OCI-LY7 (cell line): Measurements from ENCODE around the gene ABCB9. TPM values are rescaled to one million over a fixed set of nuclear protein-coding genes. Genes with fewer than 3 reads are reported as not detected.

Experiments
- BruUV-seq: library from RNA; stranded (reverse); fragments of 400-500 nt; replicated peaks from 2 replicates; lab custom pipeline; 2021; lab: Mats Ljungman, UMichigan
- CTCF ChIA-PET: fragments of 300-600 bp; sonication (Branson Sonifier 250); formaldehyde crosslinking; loops from one replicate; lab custom pipeline; 2022; ENCODE audit warnings: antibody characterized with exemption; ENCODE audit not compliant: unreplicated experiment; lab: Charles Lee
- POLR2A ChIA-PET: fragments of 300-600 bp; sonication (Branson Sonifier 250); formaldehyde crosslinking; loops from one replicate; lab custom pipeline; 2022; ENCODE audit warnings: antibody characterized with exemption; lab: Charles Lee
- DNase-seq: peaks from one replicate; pipeline ENCODE4 v3.0.0-alpha.2; 2015; ENCODE audit warnings: low spot score
- H2AFZ ChIP-seq: fragments of 200-600 bp; sonication (generic), shearing (Covaris generic); 2 replicates; pipeline ENCODE4 v1.6.1; 2014; ENCODE audit warnings: mild to moderate bottlenecking, antibody characterized with exemption, low read length, moderate library complexity
- H3K27ac ChIP-seq: fragments of 200-600 bp; sonication (generic); 2 replicates; pipeline ENCODE4 v1.5.1; 2014; ENCODE audit warnings: mixed run types, low read depth, mild to moderate bottlenecking, moderate library complexity, low read length, inconsistent platforms; ENCODE audit not compliant: poor library complexity, severe bottlenecking
- H3K36me3 ChIP-seq: fragments of 200-600 bp; sonication (generic); 2 replicates; pipeline ENCODE4 v1.6.1; 2014; ENCODE audit warnings: mild to moderate bottlenecking, antibody characterized with exemption, low read length, moderate library complexity, mixed read lengths; ENCODE audit not compliant: insufficient read depth
- H3K4me1 ChIP-seq: fragments of 200-600 bp; sonication (generic); 2 replicates; pipeline ENCODE4 v1.5.1; 2014; ENCODE audit warnings: mild to moderate bottlenecking, low read length; ENCODE audit not compliant: insufficient read depth, poor library complexity, severe bottlenecking
- H3K4me2 ChIP-seq: fragments of 200-600 bp; sonication (generic); 2 replicates; pipeline ENCODE4 v1.6.1; 2014; ENCODE audit warnings: mild to moderate bottlenecking, low read length
- H3K4me3 ChIP-seq: fragments of 200-600 bp; sonication (generic); 2 replicates; pipeline ENCODE4 v1.5.1; 2014; ENCODE audit warnings: mild to moderate bottlenecking, low read depth, low read length; ENCODE audit not compliant: poor library complexity, severe bottlenecking
- H3K79me2 ChIP-seq: fragments of 200-600 bp; sonication (generic); 2 replicates; pipeline ENCODE4 v1.6.1; 2016; ENCODE audit warnings: low read depth, mild to moderate bottlenecking, low read length, moderate library complexity, mixed read lengths; ENCODE audit not compliant: insufficient read depth
- H3K9me2 ChIP-seq: fragments of 200-600 bp; sonication (generic); 2 replicates; pipeline ENCODE4 v1.6.1; 2016; ENCODE audit warnings: mild to moderate bottlenecking, low read length, mixed read lengths; ENCODE audit not compliant: insufficient read depth
- H3K9me3 ChIP-seq: fragments of 200-600 bp; sonication (generic); 2 replicates; pipeline ENCODE4 v1.6.1; 2014; ENCODE audit warnings: mild to moderate bottlenecking, mixed run types, low read length, mixed read lengths
- H4K20me1 ChIP-seq: fragments of 200-600 bp; sonication (generic); 2 replicates; pipeline ENCODE4 v1.6.1; 2014; ENCODE audit warnings: mild to moderate bottlenecking, antibody characterized with exemption, low read length, moderate library complexity, mixed read lengths; ENCODE audit not compliant: insufficient read depth
- EZH2phosphoT487 ChIP-seq: fragments of 200-600 bp; sonication (generic); IDR thresholded peaks from 2 replicates; pipeline ENCODE4 v1.6.1; 2018; ENCODE audit warnings: low read depth, borderline replicate concordance, mild to moderate bottlenecking, mixed run types, antibody characterized with exemption, low read length, moderate library complexity, mixed read lengths
- intact Hi-C: fragments of 100-400 bp; cut with micrococcal nuclease; formaldehyde crosslinking; loops from one replicate; pipeline ENCODE4 v1.10.0; 2022; ENCODE audit not compliant: unreplicated experiment
- total RNA-seq, 2 experiments: library from RNA; depleted of rRNA in 1 of 2; stranded (reverse); fragments of >200 nt in 1 of 2; shearing (Covaris generic) in 1 of 2; gene quantifications; 2 replicates each; pipeline ENCODE4 v1.2.3, GENCODE V29; 2014 to 2022
- TF ChIP-seq, protein P1 (sequence below): fragments of 200-600 bp; sonication (generic); conservative IDR thresholded peaks from 2 replicates; pipeline ENCODE4 v1.5.1; 2014; ENCODE audit warnings: mild to moderate bottlenecking, antibody characterized with exemption, low read length, moderate library complexity, mixed read lengths

ABCB9 gene
- total RNA-seq, 2 experiments from 2014 or later, result 4.0 to 7.9 TPM

- intact Hi-C loops, result no loop called here
- Histone ChIP-seq H3K27ac (no peak overlapping the region), H2AFZ (no peak overlapping the region), H4K20me1 (no peaks in the 10 kb centered on the region), H3K9me2 (no peaks in the 10 kb centered on the region), H3K4me2 (no peak overlapping the region), H3K4me3 (no peak overlapping the region), H3K4me1 (peaks cover 37% of the 10 kb centered on the region), H3K79me2 (no peaks in the 10 kb centered on the region), H3K36me3 (no peaks in the 10 kb centered on the region), H3K9me3 (no peaks in the 10 kb centered on the region)
- no peak for TF ChIP-seq EZH2phosphoT487
- TF ChIP-seq, protein P1, sequence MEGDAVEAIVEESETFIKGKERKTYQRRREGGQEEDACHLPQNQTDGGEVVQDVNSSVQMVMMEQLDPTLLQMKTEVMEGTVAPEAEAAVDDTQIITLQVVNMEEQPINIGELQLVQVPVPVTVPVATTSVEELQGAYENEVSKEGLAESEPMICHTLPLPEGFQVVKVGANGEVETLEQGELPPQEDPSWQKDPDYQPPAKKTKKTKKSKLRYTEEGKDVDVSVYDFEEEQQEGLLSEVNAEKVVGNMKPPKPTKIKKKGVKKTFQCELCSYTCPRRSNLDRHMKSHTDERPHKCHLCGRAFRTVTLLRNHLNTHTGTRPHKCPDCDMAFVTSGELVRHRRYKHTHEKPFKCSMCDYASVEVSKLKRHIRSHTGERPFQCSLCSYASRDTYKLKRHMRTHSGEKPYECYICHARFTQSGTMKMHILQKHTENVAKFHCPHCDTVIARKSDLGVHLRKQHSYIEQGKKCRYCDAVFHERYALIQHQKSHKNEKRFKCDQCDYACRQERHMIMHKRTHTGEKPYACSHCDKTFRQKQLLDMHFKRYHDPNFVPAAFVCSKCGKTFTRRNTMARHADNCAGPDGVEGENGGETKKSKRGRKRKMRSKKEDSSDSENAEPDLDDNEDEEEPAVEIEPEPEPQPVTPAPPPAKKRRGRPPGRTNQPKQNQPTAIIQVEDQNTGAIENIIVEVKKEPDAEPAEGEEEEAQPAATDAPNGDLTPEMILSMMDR, result no peak
- ChIA-PET POLR2A (interaction anchor here (0.6 to 1.2 kb wide), 2 partner anchors 8 to 77 kb away, joined by 3 read pairs; no protein-coding TSS in a partner anchor), CTCF (no interaction called here)
- no peak for DNase-seq
- no TSS peak for BruUV-seq
Measured at GRCh38 chr12:122891661-122892525, 74.4 kb downstream of the ABCB9 start.

GRCh38 chr12:122889761-122890520, 76.3 kb downstream of the ABCB9 start:
- BruUV-seq, result no TSS peak
- Histone ChIP-seq H3K9me2 (no peaks in the 10 kb centered on the region), H3K27ac (no peak overlapping the region), H4K20me1 (no peaks in the 10 kb centered on the region), H3K4me1 (peaks cover 46% of the 10 kb centered on the region), H3K4me2 (no peak overlapping the region), H3K4me3 (no peak overlapping the region), H2AFZ (no peak overlapping the region), H3K36me3 (no peaks in the 10 kb centered on the region), H3K79me2 (no peaks in the 10 kb centered on the region), H3K9me3 (no peaks in the 10 kb centered on the region)
- ChIA-PET POLR2A (interaction anchor here (0.7 to 2.2 kb wide), 2 partner anchors 8 to 118 kb away, joined by 3 to 22 read pairs; no protein-coding TSS in a partner anchor), CTCF (no interaction called here)
- DNase-seq, result no peak
- intact Hi-C loops, result loop anchor here (10.0 kb wide), 1 partner anchor 345 kb away; the partner anchor contains the start of genes MPHOSPH9 and MTRFR
- TF ChIP-seq EZH2phosphoT487, result no peak
- TF ChIP-seq, protein P1, result no peak
